ENCODE results near the gene MAX. TPM values are rescaled to one million over a fixed set of nuclear protein-coding genes. Genes with fewer than 3 reads are reported as not detected.

MAX gene
- total and polyA plus RNA-seq, 2 of the 8 experiments (the other 6 are each of a cell fraction or from before 2014, with no cell fraction given) = 36.9 to 65.1 TPM

- peaks cover 5 to 27% (median 17%) of the 10 kb centered on the region in 4 experiments; a peak in 7 of 8 replicates for H3K36me3 ChIP-seq (ENCODE audit: control insufficient read depth in 2 of 4, insufficient read depth in 4 of 4, low read length in 3 of 4)
- no peak overlapping the region for H3K4me3 ChIP-seq (ENCODE audit: extremely low read depth in 1 of 4, insufficient read depth in 2 of 4, low read depth in 3 of 4, low read length in 4 of 4)
- no peak overlapping the region for H2BK5ac ChIP-seq (ENCODE audit: low read depth, low read length)
- H3K4ac ChIP-seq (replicated peaks; ENCODE audit: insufficient read length, low read depth, low read length) = no peak overlapping the region
- H2AK5ac ChIP-seq (ENCODE audit: low read depth, low read length) = no peak overlapping the region
- peaks cover 7 to 12% of the 10 kb centered on the region in 2 experiments for H4K20me1 ChIP-seq (replicated peaks in 1 of 2; ENCODE audit: control insufficient read depth in 1 of 2, insufficient read depth in 2 of 2, low read length in 2 of 2)
- no peaks in the 10 kb centered on the region for H3K27me3 ChIP-seq (replicated peaks in 1 of 4; ENCODE audit: control insufficient read depth in 3 of 4, extremely low read depth in 1 of 4, insufficient read depth in 3 of 4, low read length in 3 of 4)
- no peak overlapping the region for H4K91ac ChIP-seq (replicated peaks; ENCODE audit: insufficient read length, low read length)
- 73% methylated on average over 3 of the region's 3 CpGs; no CpG with 5 or more reads in 1 of the 2 experiments for WGBS, 2 experiments (ENCODE audit: extremely low coverage in 1 of 2, insufficient coverage in 1 of 2, insufficient read length in 1 of 2, insufficient replicate concordance in 2 of 2, low coverage in 1 of 2, low lambda C conversion rate in 2 of 2, missing lambda C conversion rate in 1 of 2)
- DNase-seq (ENCODE audit: low read depth in 1 of 2, low spot score in 2 of 2) = no peak
- H2AFZ ChIP-seq (ENCODE audit: low read length) = no peak overlapping the region
- H4K5ac ChIP-seq (ENCODE audit: insufficient read length, low read depth, low read length) = no peak overlapping the region
- H2BK120ac ChIP-seq (replicated peaks; ENCODE audit: low read depth, low read length) = no peak overlapping the region
- H3K79me1 ChIP-seq (ENCODE audit: low read depth, low read length) = peaks cover 5% of the 10 kb centered on the region; the same call in 1 of the 2 replicates
- no peak overlapping the region for H4K8ac ChIP-seq (ENCODE audit: extremely low read depth, insufficient read depth, low read length)
- H2BK12ac ChIP-seq (ENCODE audit: low read depth, low read length) = no peak overlapping the region
- H3K27ac ChIP-seq (ENCODE audit: low read depth, low read length) = no peak overlapping the region
- H3K14ac ChIP-seq (ENCODE audit: insufficient read length) = no peak overlapping the region
- no peaks in the 10 kb centered on the region for H3K79me2 ChIP-seq (ENCODE audit: control insufficient read depth in 1 of 2, insufficient read depth in 2 of 2, low read length in 2 of 2)
- no peak for FAIRE-seq
- H2BK15ac ChIP-seq (ENCODE audit: low read length) = no peak overlapping the region
- H3K4me2 ChIP-seq (ENCODE audit: insufficient read depth in 1 of 2, low read depth in 2 of 2, low read length in 2 of 2) = no peak overlapping the region
- H3K9me3 ChIP-seq (ENCODE audit: insufficient read depth in 2 of 2, low read depth in 1 of 2, low read length in 1 of 2) = no peaks in the 10 kb centered on the region
- ChIA-PET CTCF (ENCODE audit: partially characterized antibody) (interaction anchor here (1.2 kb wide), 1 partner anchor 24 kb away, joined by 3 read pairs; no protein-coding TSS in a partner anchor), POLR2A (ENCODE audit: partially characterized antibody) (no interaction called here)
- TF ChIP-seq KDM1A (IDR thresholded peaks at IDR 0.05; ENCODE audit: borderline replicate concordance, low read length) (no peak), BRCA1 (IDR thresholded peaks at IDR 0.05; ENCODE audit: low read depth, low read length) (no peak)
- no peaks in the 10 kb centered on the region for H3K4me1 ChIP-seq (replicated peaks in 1 of 4; ENCODE audit: control insufficient read depth in 3 of 4, insufficient read depth in 4 of 4, low read length in 3 of 4)
- no peaks in the 10 kb centered on the region for H3K23me2 ChIP-seq (ENCODE audit: low read depth, low read length)
- H3K56ac ChIP-seq (replicated peaks; ENCODE audit: insufficient read length, low read depth, low read length) = no peak overlapping the region
- no peak overlapping the region for H3K18ac ChIP-seq (ENCODE audit: extremely low read depth, low read length)
- H2BK20ac ChIP-seq (ENCODE audit: low read length) = no peak overlapping the region
- no peak overlapping the region for H3K9ac ChIP-seq (replicated peaks in 1 of 4; ENCODE audit: extremely low read depth in 1 of 4, low read depth in 3 of 4, low read length in 3 of 4)
- no peak overlapping the region for H3K23ac ChIP-seq (ENCODE audit: insufficient read length)
Observed at GRCh38 chr14:65074449-65075150, 27.7 kb downstream of the MAX start.
